ENCODE results near the gene MRPS18A.

DNA sequence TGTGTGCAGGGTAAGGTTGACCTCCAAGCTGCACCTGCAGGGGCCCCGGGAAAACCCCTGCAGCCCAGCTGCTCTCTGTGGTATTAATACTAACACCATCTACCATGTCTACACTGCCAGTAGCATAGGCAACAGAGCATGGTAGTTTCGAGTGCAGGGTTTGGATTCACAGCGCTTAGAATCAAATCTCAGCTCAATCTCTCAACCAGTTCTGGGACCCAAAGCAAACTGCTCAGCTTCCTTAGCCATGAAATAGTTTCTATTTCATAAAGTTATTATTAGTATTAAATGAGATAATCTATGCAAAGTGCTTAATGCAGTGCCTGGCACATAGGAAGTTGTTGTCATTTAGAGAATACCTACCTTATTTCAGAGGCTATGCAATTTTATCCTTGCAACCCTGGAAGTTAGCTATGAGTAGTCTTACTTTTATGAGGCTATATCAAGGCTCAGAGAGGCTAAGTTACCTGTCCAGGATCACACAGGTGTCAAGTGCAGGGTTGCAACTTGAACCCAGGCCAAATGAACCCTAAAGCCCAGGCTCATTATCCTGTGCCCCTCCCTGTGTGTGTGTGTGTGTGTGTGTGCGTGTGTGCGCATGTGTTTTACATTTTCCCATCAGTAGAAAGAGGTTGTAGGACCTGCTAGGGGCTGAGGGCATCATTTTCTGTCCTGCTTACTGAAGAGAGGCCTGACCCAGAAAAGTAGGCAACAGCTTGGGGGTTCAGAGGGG lies 27.6 kb upstream of the MRPS18A start:
- TF ChIP-seq, protein P1, sequence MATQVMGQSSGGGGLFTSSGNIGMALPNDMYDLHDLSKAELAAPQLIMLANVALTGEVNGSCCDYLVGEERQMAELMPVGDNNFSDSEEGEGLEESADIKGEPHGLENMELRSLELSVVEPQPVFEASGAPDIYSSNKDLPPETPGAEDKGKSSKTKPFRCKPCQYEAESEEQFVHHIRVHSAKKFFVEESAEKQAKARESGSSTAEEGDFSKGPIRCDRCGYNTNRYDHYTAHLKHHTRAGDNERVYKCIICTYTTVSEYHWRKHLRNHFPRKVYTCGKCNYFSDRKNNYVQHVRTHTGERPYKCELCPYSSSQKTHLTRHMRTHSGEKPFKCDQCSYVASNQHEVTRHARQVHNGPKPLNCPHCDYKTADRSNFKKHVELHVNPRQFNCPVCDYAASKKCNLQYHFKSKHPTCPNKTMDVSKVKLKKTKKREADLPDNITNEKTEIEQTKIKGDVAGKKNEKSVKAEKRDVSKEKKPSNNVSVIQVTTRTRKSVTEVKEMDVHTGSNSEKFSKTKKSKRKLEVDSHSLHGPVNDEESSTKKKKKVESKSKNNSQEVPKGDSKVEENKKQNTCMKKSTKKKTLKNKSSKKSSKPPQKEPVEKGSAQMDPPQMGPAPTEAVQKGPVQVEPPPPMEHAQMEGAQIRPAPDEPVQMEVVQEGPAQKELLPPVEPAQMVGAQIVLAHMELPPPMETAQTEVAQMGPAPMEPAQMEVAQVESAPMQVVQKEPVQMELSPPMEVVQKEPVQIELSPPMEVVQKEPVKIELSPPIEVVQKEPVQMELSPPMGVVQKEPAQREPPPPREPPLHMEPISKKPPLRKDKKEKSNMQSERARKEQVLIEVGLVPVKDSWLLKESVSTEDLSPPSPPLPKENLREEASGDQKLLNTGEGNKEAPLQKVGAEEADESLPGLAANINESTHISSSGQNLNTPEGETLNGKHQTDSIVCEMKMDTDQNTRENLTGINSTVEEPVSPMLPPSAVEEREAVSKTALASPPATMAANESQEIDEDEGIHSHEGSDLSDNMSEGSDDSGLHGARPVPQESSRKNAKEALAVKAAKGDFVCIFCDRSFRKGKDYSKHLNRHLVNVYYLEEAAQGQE (IDR thresholded peaks at IDR 0.05; ENCODE audit: low read depth), result no peak
- TF ChIP-seq CREB1 (IDR thresholded peaks at IDR 0.05; ENCODE audit: low read depth), result no peak
- no peak for TF ChIP-seq USF1 (IDR thresholded peaks at IDR 0.05)
- TF ChIP-seq RAD21 (IDR thresholded peaks at IDR 0.05; ENCODE audit: low read depth), result no peak
- no peak for TF ChIP-seq NFIC (IDR thresholded peaks at IDR 0.05)
- no peak for TF ChIP-seq MAX (IDR thresholded peaks at IDR 0.05)
- no peak for TF ChIP-seq YY1 (IDR thresholded peaks at IDR 0.05; ENCODE audit: low read depth)
- no peak for TF ChIP-seq EP300 (IDR thresholded peaks at IDR 0.05; ENCODE audit: borderline replicate concordance)
- TF ChIP-seq FOXM1 (IDR thresholded peaks at IDR 0.05; ENCODE audit: borderline replicate concordance, low read depth), result no peak
- TF ChIP-seq TAF1 (IDR thresholded peaks at IDR 0.05; ENCODE audit: low read depth), result no peak
- no peak for TF ChIP-seq TCF12 (IDR thresholded peaks at IDR 0.05; ENCODE audit: low read depth)
- no peak for TF ChIP-seq EGR1 (IDR thresholded peaks at IDR 0.05)
- no peak for TF ChIP-seq CEBPB (IDR thresholded peaks at IDR 0.05)
- TF ChIP-seq ZBTB7A (IDR thresholded peaks at IDR 0.05; ENCODE audit: low read depth), result no peak

Measured in Ishikawa (cell line).